H1 (cell line): ENCODE data around the gene RLBP1. TPM values are rescaled to one million over a fixed set of nuclear protein-coding genes. Genes with fewer than 3 reads are reported as not detected.

Experiments used
- CBX8 ChIP-seq: fragments of 300-800, 300-1000 bp; sonication (generic); IDR thresholded peaks from 2 replicates; pipeline ENCODE4 v1.7.1; 2016; ENCODE audit warnings: low read depth, low read length, borderline replicate concordance
- CTBP2 ChIP-seq: IDR thresholded peaks from 2 replicates; pipeline ENCODE4 v1.7.0; 2011; ENCODE audit warnings: borderline replicate concordance, mild to moderate bottlenecking, moderate library complexity, mixed read lengths, low read length; ENCODE audit not compliant: insufficient read depth, insufficient read length
- CTCF ChIP-seq, 3 experiments: IDR thresholded peaks; 1 replicate in 2 of 3; 2 replicates in 1 of 3; pipeline versions ENCODE4 v1.5.1 to v1.6.1; 2011; ENCODE audit warnings: low read length in 3 of 3, mild to moderate bottlenecking in 3 of 3, inconsistent platforms in 2 of 3, low read depth in 1 of 3, moderate library complexity in 1 of 3; ENCODE audit not compliant: insufficient read depth in 1 of 3; ENCODE audit errors: control extremely low read depth in 1 of 3
- EGR1 ChIP-seq: IDR thresholded peaks from 2 replicates; pipeline ENCODE4 v1.6.1; 2011; ENCODE audit warnings: low read depth, low read length, borderline replicate concordance
- EZH2 ChIP-seq: fragments of 200-600 bp; sonication (generic); IDR thresholded peaks from 2 replicates; pipeline ENCODE4 v1.7.1; 2012; ENCODE audit warnings: low read depth, mild to moderate bottlenecking, moderate library complexity, low read length, inconsistent platforms; ENCODE audit not compliant: severe bottlenecking
- FOSL1 ChIP-seq: IDR thresholded peaks from 2 replicates; pipeline ENCODE4 v1.6.1; 2011; ENCODE audit warnings: mild to moderate bottlenecking, low read depth, low read length, moderate library complexity; ENCODE audit not compliant: insufficient read depth
- JUND ChIP-seq: IDR thresholded peaks from 2 replicates; pipeline ENCODE4 v1.6.1; 2011; ENCODE audit warnings: mild to moderate bottlenecking, improper control_type of control experiment, low read length
- KDM1A ChIP-seq: fragments of 200-600, 300-600 bp; sonication (generic); IDR thresholded peaks from 2 replicates; pipeline ENCODE4 v1.7.1; 2016; ENCODE audit warnings: mild to moderate bottlenecking, low read length, borderline replicate concordance
- POLR2AphosphoS5 ChIP-seq: IDR thresholded peaks from 2 replicates; pipeline ENCODE4 v1.6.1; 2011; ENCODE audit warnings: low read depth, low read length
- RFX5 ChIP-seq: IDR thresholded peaks from 2 replicates; pipeline ENCODE4 v1.6.1; 2011; ENCODE audit warnings: low read depth, low read length, improper control_type of control experiment, borderline replicate concordance
- SIN3A ChIP-seq, 2 experiments: IDR thresholded peaks in 1 of 2; conservative IDR thresholded peaks in 1 of 2; 2 replicates each; pipeline ENCODE4 v1.6.1; 2011 to 2012; ENCODE audit warnings: low read length in 2 of 2, improper control_type of control experiment in 1 of 2, low read depth in 1 of 2, mild to moderate bottlenecking in 1 of 2
- SUZ12 ChIP-seq: fragments of 200-600 bp; sonication (generic); IDR thresholded peaks from 2 replicates; pipeline ENCODE4 v1.6.1; 2012; ENCODE audit warnings: mild to moderate bottlenecking, inconsistent platforms, low read length, moderate library complexity, mixed read lengths
- polyA plus RNA-seq, 7 experiments: library from polyadenylated mRNA; depleted of rRNA in 3 of 7; stranded (reverse) in 5 of 7; unstranded in 2 of 7; fragments of >200 nt in 5 of 7; fragments of 200-250 nt in 2 of 7; gene quantifications; 1 replicate in 5 of 7; 2 replicates in 1 of 7; 4 replicates in 1 of 7; pipeline versions ENCODE4 v1.2.1 to v1.2.3, GENCODE V29; 2011 to 2013; ENCODE audit warnings: missing spikeins in 2 of 7, mixed read lengths in 2 of 7
- total RNA-seq: library from RNA; stranded (reverse); fragmentation: NEBNext Ultra II Directional; extraction: Animal tissue kit (Norgen Biotek cat#: 25700); gene quantifications from 2 replicates; pipeline ENCODE4 v1.2.1, GENCODE V29; 2021
- TF ChIP-seq, protein P1 (sequence below): IDR thresholded peaks from 2 replicates; pipeline ENCODE4 v1.6.1; 2011; ENCODE audit warnings: low read length, improper control_type of control experiment

Gene RLBP1
- total and polyA plus RNA-seq, 2 of the 8 experiments (the other 6 are each of a cell fraction or from before 2014, with no cell fraction given): 0.05 TPM; not detected in 1

DNA sequence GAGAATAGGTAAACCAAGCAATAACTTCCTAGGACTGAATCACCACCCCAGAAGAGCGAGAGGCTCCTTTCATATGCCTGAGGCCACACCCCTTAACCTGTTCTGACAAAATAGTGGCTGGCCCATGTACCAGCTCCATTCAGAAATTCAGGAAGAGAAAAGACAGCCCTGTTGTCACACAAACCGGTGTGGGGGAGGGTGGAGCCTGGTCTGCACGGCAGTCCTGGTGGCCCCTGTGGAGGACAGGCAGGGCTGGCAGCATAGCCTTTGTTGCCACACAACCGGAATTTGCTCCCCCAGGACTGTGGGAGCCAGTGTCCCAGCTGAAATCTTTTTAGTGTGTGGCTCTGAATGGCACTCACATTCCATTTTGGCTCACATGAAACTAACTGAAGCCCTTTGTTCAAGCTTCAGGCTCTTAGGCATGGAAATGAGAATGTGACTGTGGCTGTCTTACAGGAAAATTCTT is 23.8 kb downstream of the RLBP1 start (continued):
- no peak for TF ChIP-seq CTCF (IDR thresholded peaks at IDR 0.05; ENCODE audit: control extremely low read depth in 1 of 3, insufficient read depth in 1 of 3, low read depth in 1 of 3, low read length in 3 of 3)
- no peak for TF ChIP-seq CBX8
- TF ChIP-seq SIN3A (conservative IDR thresholded peaks at IDR 0.05 in 1 of 2, IDR thresholded peaks at IDR 0.05 in 1 of 2; ENCODE audit: low read depth in 1 of 2, low read length in 2 of 2): peak in 1 of 2 experiments; percentile 27; a peak in 1 of 4 replicates
- no peak for TF ChIP-seq KDM1A
- TF ChIP-seq EGR1: no peak
- TF ChIP-seq FOSL1: no peak
- no peak for TF ChIP-seq RFX5
- 0 out of 2 replicates have a peak, but pooled peaks have one; percentile 45 for TF ChIP-seq POLR2AphosphoS5
- no peak for TF ChIP-seq SUZ12
- TF ChIP-seq CTBP2: no peak
- TF ChIP-seq JUND: no peak
- TF ChIP-seq, protein P1, sequence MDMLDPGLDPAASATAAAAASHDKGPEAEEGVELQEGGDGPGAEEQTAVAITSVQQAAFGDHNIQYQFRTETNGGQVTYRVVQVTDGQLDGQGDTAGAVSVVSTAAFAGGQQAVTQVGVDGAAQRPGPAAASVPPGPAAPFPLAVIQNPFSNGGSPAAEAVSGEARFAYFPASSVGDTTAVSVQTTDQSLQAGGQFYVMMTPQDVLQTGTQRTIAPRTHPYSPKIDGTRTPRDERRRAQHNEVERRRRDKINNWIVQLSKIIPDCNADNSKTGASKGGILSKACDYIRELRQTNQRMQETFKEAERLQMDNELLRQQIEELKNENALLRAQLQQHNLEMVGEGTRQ: no peak
- TF ChIP-seq EZH2: no peak
